LHCN-M2 (cell line): ENCODE measurements around the gene ABTB2. TPM values are rescaled to one million over a fixed set of nuclear protein-coding genes. Genes with fewer than 3 reads are reported as not detected.
"Not testable (repeated sequence)": the region's sequence is repeated elsewhere in the genome, so short reads cannot be mapped to it uniquely, and the experiment has no call there.

Source experiments
- DNase-seq: peaks from one replicate; pipeline ENCODE4 v3.0.0-alpha.2; 2012; ENCODE audit warnings: low read depth
- polyA plus RNA-seq: library from polyadenylated mRNA; unstranded; fragments of >200 nt; gene quantifications from one replicate; pipeline ENCODE4 v1.2.1, GENCODE V29; 2012; ENCODE audit warnings: missing spikeins
- total RNA-seq: library from RNA; depleted of rRNA; stranded (reverse); fragments of >200 nt; gene quantifications from 2 replicates; pipeline ENCODE4 v1.2.3, GENCODE V29; 2014; rRNA removed

Gene ABTB2
- 1.3 and 1.5 TPM in 2 replicates for total RNA-seq
- polyA plus RNA-seq: 4.1 TPM

GRCh38 chr11:34357701-34358257, at the start of gene ABTB2:
ABTB2 (minus strand) TSS chr11:34358010.
- DNase-seq: peak; percentile 95

GRCh38 chr11:34407121-34407813, 49.5 kb upstream of the ABTB2 start:
- no peak for DNase-seq

GRCh38 chr11:34406413-34406812, 48.6 kb upstream of the ABTB2 start:
- DNase-seq: no peak

GRCh38 chr11:34405079-34405858, 47.5 kb upstream of the ABTB2 start:
- DNase-seq: peak; percentile 70

- no peak for DNase-seq
Measured at GRCh38 chr11:34404280-34404679, 46.5 kb upstream of the ABTB2 start.

GRCh38 chr11:34403431-34403830, 45.6 kb upstream of the ABTB2 start:
- DNase-seq: no peak

GRCh38 chr11:34397811-34398210, 40.0 kb upstream of the ABTB2 start:
- no peak for DNase-seq

- no peak for DNase-seq
Measured at GRCh38 chr11:34397120-34397519, 39.3 kb upstream of the ABTB2 start.

- DNase-seq: peak; percentile 66
Measured at GRCh38 chr11:34395916-34396550, 38.2 kb upstream of the ABTB2 start.

GRCh38 chr11:34394771-34395300, 37.0 kb upstream of the ABTB2 start:
- DNase-seq: no peak

GRCh38 chr11:34387653-34388052, 29.8 kb upstream of the ABTB2 start:
- DNase-seq: no peak

- not testable (repeated sequence) for DNase-seq
Measured at GRCh38 chr11:34386356-34386755, 28.5 kb upstream of the ABTB2 start.

- DNase-seq: no peak
Measured at GRCh38 chr11:34382532-34383276, 24.9 kb upstream of the ABTB2 start.

GRCh38 chr11:34381775-34382174, 24.0 kb upstream of the ABTB2 start:
- DNase-seq: no peak

GRCh38 chr11:34380696-34381095, 22.9 kb upstream of the ABTB2 start:
- peak; percentile 89 for DNase-seq

GRCh38 chr11:34379539-34379938, 21.7 kb upstream of the ABTB2 start:
- no peak for DNase-seq

GRCh38 chr11:34379079-34379478, 21.3 kb upstream of the ABTB2 start:
- DNase-seq: peak; percentile 52

GRCh38 chr11:34373727-34374126, 15.9 kb upstream of the ABTB2 start:
- no peak for DNase-seq

GRCh38 chr11:34366522-34366921, 8.7 kb upstream of the ABTB2 start:
- DNase-seq: peak; percentile 28

GRCh38 chr11:34364102-34364501, 6.3 kb upstream of the ABTB2 start:
- DNase-seq: peak; percentile 61
